Skeletal muscle satellite cell (primary cell): ENCODE data around the gene MAMSTR.
"Not testable (repeated sequence)": the region's sequence is repeated elsewhere in the genome, so short reads cannot be mapped to it uniquely, and the experiment has no call there.

Source experiments
- H3K27me3 ChIP-seq: 2 replicates; pipeline ENCODE4 v1.7.0; 2013; ENCODE audit warnings: low read length; ENCODE audit not compliant: control insufficient read depth, insufficient read depth
- H3K36me3 ChIP-seq: 2 replicates; pipeline ENCODE4 v1.7.0; 2013; ENCODE audit warnings: mild to moderate bottlenecking, control low read depth, low read length; ENCODE audit not compliant: insufficient read depth
- H3K4me1 ChIP-seq: 2 replicates; pipeline ENCODE4 v1.7.0; 2013; ENCODE audit warnings: low read length; ENCODE audit not compliant: control insufficient read depth, insufficient read depth
- H3K4me2 ChIP-seq: 2 replicates; pipeline ENCODE4 v1.7.0; 2013; ENCODE audit warnings: mild to moderate bottlenecking, low read length
- H3K4me3 ChIP-seq: 2 replicates; pipeline ENCODE4 v1.7.0; 2013; ENCODE audit warnings: low read length
- H3K9ac ChIP-seq: 2 replicates; pipeline ENCODE4 v1.7.0; 2013; ENCODE audit warnings: mild to moderate bottlenecking, low read depth, low read length, moderate library complexity
- H3K9me3 ChIP-seq: replicated peaks from 2 replicates; pipeline ENCODE4 v1.7.0; 2013; ENCODE audit warnings: mild to moderate bottlenecking, control low read depth, low read length

MAMSTR gene

DNA sequence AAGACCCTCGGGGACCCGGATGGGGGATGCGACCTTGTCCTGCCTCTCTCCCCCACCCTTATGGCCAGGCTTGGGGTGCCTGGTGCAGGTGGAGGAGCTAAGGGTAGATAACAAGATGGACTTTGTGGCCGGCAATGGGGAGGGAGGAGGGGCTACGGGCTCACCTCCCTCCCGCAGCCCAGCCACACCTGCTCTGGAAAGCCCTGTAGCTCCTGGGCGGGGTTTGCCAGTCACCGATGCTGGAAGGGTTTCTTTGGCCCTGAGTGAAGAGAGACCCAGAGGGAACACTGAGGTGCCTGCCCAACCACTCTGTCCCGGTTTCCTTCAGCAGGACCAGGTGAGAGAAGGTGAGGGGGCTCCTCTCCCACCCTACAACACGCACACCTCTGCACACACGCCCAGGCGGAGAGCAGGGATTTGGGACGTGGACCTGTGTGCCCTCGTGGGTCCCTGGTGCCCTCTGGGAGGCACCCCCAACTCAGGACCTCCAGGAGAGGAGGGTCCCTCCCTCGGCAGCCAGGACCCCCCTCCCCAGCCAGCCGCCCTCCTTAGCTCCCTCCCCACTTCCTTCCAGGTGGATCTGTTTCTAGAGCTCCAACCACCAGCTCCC, 23.7 kb downstream of the MAMSTR start, which contains the start of gene FUT2:
Gene FUT2, plus strand, starts transcription at position 229 of the 610 bp plus-strand sequence. CDS start 6,986 bp downstream, outside the sequence.
- no peaks in the 10 kb centered on the region for H3K9me3 ChIP-seq
- no peak within 1 kb of the TSS for H3K9ac ChIP-seq
- no peak within 1 kb of the TSS for H3K4me3 ChIP-seq
- H3K4me2 ChIP-seq, result peak within 1 kb of the TSS; percentile 45
- no peaks in the 10 kb centered on the region for H3K36me3 ChIP-seq
- peaks cover 17% of the 10 kb centered on the region for H3K4me1 ChIP-seq
- H3K27me3 ChIP-seq, result peaks cover 13% of the 10 kb centered on the region

DNA sequence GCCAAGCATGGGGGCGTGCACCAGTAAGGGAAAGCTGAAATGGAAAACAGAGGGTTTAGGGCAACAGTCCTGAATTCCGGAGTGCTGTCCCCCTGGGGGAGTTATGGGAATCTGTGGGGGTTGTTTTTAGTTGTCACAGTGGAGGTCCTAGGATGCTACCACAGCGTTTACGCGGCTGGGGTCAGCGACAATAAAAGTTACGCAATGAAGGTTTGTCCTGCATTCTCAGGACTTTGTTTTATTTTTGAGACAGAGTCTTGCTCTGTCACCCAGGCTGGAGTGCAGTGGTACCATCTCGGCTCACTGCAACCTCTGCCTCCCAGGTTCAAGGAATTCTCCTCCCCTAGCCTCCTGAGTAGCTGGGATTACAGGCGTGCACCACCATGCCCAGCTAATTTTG, 25.9 kb downstream of the MAMSTR start:
- not testable (repeated sequence) for H3K9ac ChIP-seq, H3K4me3 ChIP-seq

DNA sequence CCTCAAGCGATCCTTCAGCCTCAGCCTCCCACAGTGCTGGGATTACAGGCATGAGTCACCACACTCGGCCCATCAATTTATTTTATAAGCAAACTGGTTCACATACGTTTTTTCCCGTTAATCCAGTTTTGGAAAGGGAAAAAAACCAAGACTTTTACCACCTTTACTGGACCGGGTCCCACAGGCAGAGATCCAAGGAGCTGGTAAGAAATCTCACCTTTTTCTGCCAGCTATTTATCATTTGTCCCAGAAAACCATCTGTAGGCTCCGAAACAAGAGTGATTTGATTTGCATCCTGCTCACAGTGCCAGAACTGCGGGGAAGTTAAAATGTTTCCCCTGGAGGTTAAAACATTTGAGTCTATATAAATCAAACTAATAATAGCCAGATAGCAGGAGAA, 30.1 kb downstream of the MAMSTR start:
- Histone ChIP-seq H3K4me3 (no peak overlapping the region), H3K36me3 (no peaks in the 10 kb centered on the region), H3K4me1 (no peaks in the 10 kb centered on the region), H3K27me3 (no peaks in the 10 kb centered on the region), H3K4me2 (no peak overlapping the region), H3K9ac (no peak overlapping the region), H3K9me3 (no peaks in the 10 kb centered on the region)

More for the DNA sequence above, 25.9 kb downstream of the MAMSTR start:
- Histone ChIP-seq H3K27me3 (peaks cover 13% of the 10 kb centered on the region), H3K4me1 (peaks cover 13% of the 10 kb centered on the region)
- H3K36me3 ChIP-seq, H3K9me3 ChIP-seq, H3K4me2 ChIP-seq: not testable (repeated sequence)

DNA sequence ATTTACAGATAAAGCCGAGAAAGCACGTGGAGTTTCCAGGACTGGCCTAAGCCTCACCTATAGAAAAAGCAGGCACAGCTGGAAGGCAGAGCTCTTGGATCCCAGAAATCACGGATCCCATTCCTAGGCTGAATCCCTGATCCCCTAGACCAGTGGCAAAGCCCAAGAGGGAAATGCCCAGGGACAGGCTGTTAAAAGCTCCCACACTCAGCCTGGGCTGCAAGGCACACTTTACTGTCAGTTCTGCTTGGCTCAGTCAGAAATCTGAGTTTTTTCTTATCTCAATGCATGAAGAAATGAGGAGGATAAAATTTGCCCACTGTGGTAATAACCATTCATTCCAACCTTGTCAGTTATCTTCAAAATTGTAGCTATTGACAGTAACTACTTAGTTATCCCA, 31.7 kb downstream of the MAMSTR start:
- no peaks in the 10 kb centered on the region for H3K36me3 ChIP-seq

DNA sequence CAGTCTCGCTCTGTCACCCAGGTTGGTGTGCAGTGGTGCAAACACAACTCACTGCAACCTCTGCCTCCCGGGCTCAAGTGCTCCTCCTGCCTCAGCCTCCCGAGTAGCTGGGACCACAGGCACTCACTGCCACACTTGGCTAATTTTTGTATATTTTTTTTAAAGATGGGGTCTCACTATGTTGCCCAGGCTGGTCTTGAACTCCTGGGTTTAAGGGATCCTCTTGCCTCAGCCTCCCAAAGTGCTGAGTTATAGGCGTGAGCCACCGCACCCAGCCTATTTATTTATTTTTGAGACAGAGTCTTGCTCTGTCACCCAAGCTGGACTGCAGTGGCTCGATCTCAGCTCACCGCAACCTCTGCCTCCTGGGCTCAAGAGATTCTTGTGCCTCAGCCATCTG, 32.9 kb downstream of the MAMSTR start:
- not testable (repeated sequence) for H3K36me3 ChIP-seq, H3K4me2 ChIP-seq, H3K9me3 ChIP-seq, H3K4me3 ChIP-seq, H3K4me1 ChIP-seq, H3K9ac ChIP-seq, H3K27me3 ChIP-seq

More for the DNA sequence above, 31.7 kb downstream of the MAMSTR start:
- Histone ChIP-seq H3K9me3 (no peaks in the 10 kb centered on the region), H3K9ac (no peak overlapping the region), H3K4me1 (no peaks in the 10 kb centered on the region), H3K4me3 (no peak overlapping the region), H3K4me2 (no peak overlapping the region), H3K27me3 (no peaks in the 10 kb centered on the region)

DNA sequence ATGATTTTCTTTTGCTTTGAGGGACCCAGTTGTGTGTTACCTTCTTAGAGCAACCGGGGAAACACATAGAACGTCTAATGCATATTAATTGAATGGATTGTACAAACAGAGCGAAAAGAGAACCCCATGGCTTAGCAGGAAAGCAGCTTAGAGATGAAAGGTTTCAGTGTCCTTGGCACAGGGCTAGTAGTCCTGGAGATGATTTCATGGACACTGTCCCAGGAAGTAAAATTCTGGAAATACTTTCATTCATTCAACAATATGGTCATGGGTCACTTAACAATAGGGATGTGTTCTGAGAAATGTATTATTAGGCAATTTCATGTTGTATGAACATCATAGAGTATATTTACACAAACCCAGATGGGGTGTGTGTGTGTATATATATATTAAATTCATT, 33.4 kb downstream of the MAMSTR start:
- H3K4me3 ChIP-seq, result no peak overlapping the region
- H3K4me2 ChIP-seq, result no peak overlapping the region
- H3K9ac ChIP-seq, result no peak overlapping the region
- H3K4me1 ChIP-seq, result peaks cover 5% of the 10 kb centered on the region
- H3K9me3 ChIP-seq, result no peaks in the 10 kb centered on the region
- no peaks in the 10 kb centered on the region for H3K27me3 ChIP-seq
- no peaks in the 10 kb centered on the region for H3K36me3 ChIP-seq

DNA sequence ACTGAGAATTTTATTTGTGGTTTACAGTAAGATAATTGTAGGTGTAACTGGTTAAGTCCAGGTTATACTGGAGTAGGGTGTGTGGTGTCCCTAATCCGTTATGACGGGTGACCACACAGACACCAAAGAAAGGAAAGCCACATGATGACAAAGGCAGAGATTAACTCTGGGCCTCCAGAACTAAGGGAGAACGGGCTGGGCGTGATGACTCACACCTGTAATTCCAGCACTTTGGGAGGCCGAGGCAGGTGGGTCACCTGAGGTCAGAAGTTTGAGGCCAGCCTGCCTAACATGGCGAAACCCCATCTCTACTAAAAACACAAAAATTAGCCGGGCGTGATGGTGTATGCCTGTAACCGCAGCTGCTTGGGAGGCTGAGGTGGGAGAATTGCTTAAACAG, 33.9 kb downstream of the MAMSTR start:
- Histone ChIP-seq H3K9ac (no peak overlapping the region), H3K27me3 (no peaks in the 10 kb centered on the region)

DNA sequence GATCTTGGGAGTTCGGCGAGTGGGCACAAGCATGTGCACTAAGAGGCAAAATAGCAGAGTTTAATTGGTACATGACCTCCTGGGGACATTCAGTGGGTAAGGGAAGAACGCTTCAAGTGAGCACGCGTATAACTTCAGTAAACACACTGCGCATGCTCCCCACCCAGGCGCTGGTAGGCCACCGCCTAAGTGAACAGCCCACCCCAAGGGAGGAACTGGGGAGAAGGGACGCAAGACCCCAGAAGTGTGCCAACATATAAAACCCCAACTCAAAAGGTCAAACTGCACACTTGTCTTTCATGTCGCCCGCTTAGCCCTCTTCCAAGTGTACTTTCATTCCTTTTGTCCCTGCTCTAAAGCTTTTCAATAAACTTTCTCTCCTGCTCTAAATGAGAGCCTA, 36.2 kb downstream of the MAMSTR start:
- Histone ChIP-seq H3K4me2 (peak overlapping the region; percentile 37), H3K4me3 (no peak overlapping the region), H3K4me1 (peaks cover 12% of the 10 kb centered on the region), H3K9ac (no peak overlapping the region), H3K27me3 (no peaks in the 10 kb centered on the region), H3K9me3 (no peaks in the 10 kb centered on the region), H3K36me3 (no peaks in the 10 kb centered on the region)

More for the DNA sequence above, 33.9 kb downstream of the MAMSTR start:
- no peak overlapping the region for H3K4me2 ChIP-seq
- H3K4me1 ChIP-seq, result peaks cover 10% of the 10 kb centered on the region
- no peaks in the 10 kb centered on the region for H3K36me3 ChIP-seq
- H3K4me3 ChIP-seq, result no peak overlapping the region
- H3K9me3 ChIP-seq, result no peaks in the 10 kb centered on the region

DNA sequence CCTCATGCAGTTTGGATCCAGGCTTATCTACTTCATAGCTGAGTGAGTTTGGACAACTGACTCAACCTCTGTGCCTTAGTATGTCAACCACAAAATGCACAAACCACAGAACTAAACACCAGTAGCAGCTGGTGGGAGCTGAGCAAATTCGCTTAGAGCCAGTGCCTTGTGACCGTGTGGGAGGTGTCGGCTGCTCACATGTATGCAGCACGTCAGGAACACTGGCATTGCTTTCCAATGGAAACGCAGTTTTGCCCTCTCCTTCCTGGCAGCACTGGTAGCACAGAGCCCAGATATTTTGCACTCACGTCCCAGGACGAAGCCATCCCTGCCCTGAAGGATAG, 38.4 kb downstream of the MAMSTR start:
- Histone ChIP-seq H3K9ac (no peak overlapping the region), H3K27me3 (peaks cover 4% of the 10 kb centered on the region), H3K4me2 (no peak overlapping the region), H3K9me3 (no peaks in the 10 kb centered on the region), H3K4me3 (no peak overlapping the region), H3K4me1 (peaks cover 12% of the 10 kb centered on the region), H3K36me3 (no peaks in the 10 kb centered on the region)

DNA sequence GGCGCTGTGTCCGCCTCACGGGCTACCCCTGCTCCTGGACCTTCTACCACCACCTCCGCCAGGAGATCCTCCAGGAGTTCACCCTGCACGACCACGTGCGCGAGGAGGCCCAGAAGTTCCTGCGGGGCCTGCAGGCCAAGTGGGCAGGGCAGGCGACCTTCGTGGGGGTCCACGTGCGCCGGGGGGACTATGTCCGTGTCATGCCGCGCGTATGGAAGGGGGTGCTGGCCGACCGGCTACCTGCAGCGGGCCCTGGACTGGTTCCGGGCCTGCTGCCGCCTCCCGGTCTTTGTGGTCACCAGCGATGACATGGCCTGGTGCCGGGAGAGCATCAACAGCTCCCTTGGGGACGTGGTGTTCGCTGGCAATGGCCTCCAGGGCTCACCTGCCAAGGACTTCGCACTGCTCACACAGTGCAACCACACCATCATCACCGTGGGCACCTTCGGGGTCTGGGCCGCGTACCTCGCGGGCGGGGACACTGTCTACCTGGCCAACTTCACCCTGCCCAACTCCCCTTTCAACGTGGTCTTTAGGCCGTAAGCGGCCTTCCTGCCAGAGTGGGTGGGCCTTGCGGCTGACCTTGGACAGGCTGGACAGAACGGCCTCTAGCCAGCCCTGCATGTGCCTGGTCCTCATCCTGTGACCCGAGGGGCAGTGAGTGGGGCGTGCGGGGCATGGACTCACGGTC, 38.9 kb downstream of the MAMSTR start:
- Histone ChIP-seq H3K4me1 (peaks cover 12% of the 10 kb centered on the region), H3K27me3 (peaks cover 4% of the 10 kb centered on the region), H3K9ac (no peak overlapping the region), H3K4me2 (no peak overlapping the region), H3K4me3 (no peak overlapping the region), H3K36me3 (no peaks in the 10 kb centered on the region), H3K9me3 (no peaks in the 10 kb centered on the region)

DNA sequence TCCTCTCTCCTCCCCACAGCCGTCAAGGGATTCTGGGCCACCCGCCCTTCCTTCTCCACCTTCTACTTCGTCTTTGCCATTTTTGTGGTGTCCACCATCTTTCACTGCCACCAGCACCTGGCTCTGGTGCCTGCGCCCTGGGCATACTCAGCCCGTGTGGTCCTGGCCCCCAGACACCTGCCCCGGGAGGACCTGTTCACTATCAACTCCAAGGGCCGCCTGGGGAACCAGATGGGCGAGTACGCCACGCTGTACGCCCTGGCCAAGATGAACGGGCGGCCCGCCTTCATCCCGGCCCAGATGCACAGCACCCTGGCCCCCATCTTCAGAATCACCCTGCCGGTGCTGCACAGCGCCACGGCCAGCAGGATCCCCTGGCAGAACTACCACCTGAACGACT, 39.5 kb downstream of the MAMSTR start:
- H3K9me3 ChIP-seq, result not testable (repeated sequence)

DNA sequence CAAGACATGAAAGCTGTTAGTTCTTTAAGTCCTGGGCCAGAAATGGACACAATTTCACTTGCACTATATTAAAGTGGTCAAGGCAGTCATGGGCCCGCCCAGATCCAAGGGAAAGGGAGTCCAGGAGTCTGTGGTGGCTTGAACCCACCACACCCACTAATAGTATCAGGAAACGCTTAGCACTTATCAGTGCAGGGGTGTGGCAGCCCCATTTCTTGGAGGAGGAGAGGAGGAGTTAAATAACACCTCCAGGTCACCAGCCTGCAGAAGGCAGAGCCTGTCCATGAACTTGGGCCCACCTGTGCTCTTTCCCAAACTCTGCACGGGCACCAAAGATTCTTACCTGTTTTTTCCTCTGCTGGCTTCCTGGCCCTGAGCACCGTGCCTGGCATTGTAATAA, 41.3 kb downstream of the MAMSTR start:
- Histone ChIP-seq H3K9me3 (no peaks in the 10 kb centered on the region), H3K9ac (no peak overlapping the region), H3K4me2 (no peak overlapping the region), H3K4me1 (peaks cover 15% of the 10 kb centered on the region), H3K27me3 (peaks cover 4% of the 10 kb centered on the region), H3K4me3 (no peak overlapping the region), H3K36me3 (no peaks in the 10 kb centered on the region)

More for the DNA sequence above, 39.5 kb downstream of the MAMSTR start:
- H3K9ac ChIP-seq, H3K36me3 ChIP-seq, H3K27me3 ChIP-seq, H3K4me3 ChIP-seq, H3K4me2 ChIP-seq: not testable (repeated sequence)
- peaks cover 15% of the 10 kb centered on the region for H3K4me1 ChIP-seq
